IPS-18a (cell line): ENCODE data around the gene TP53I13.

Experiments used
- H3K27ac ChIP-seq: one replicate; pipeline ENCODE4 v1.5.1; 2013; ENCODE audit warnings: low read length
- H3K27me3 ChIP-seq: one replicate; pipeline ENCODE4 v1.6.1; 2013; ENCODE audit warnings: mild to moderate bottlenecking, low read length; ENCODE audit not compliant: control insufficient read depth, insufficient read depth
- H3K36me3 ChIP-seq: one replicate; pipeline ENCODE4 v1.6.1; 2013; ENCODE audit warnings: low read depth, low read length; ENCODE audit not compliant: control insufficient read depth
- H3K4me1 ChIP-seq: one replicate; pipeline ENCODE4 v1.6.1; 2013; ENCODE audit warnings: low read depth, low read length; ENCODE audit not compliant: control insufficient read depth
- H3K4me3 ChIP-seq: one replicate; pipeline ENCODE4 v1.5.1; 2013; ENCODE audit warnings: low read length
- H3K9ac ChIP-seq: one replicate; pipeline ENCODE4 v1.6.1; 2013; ENCODE audit warnings: mild to moderate bottlenecking, low read length, moderate library complexity
- H3K9me3 ChIP-seq: one replicate; pipeline ENCODE4 v1.6.1; 2013; ENCODE audit warnings: low read depth, low read length; ENCODE audit not compliant: control insufficient read depth

The TP53I13 gene

DNA sequence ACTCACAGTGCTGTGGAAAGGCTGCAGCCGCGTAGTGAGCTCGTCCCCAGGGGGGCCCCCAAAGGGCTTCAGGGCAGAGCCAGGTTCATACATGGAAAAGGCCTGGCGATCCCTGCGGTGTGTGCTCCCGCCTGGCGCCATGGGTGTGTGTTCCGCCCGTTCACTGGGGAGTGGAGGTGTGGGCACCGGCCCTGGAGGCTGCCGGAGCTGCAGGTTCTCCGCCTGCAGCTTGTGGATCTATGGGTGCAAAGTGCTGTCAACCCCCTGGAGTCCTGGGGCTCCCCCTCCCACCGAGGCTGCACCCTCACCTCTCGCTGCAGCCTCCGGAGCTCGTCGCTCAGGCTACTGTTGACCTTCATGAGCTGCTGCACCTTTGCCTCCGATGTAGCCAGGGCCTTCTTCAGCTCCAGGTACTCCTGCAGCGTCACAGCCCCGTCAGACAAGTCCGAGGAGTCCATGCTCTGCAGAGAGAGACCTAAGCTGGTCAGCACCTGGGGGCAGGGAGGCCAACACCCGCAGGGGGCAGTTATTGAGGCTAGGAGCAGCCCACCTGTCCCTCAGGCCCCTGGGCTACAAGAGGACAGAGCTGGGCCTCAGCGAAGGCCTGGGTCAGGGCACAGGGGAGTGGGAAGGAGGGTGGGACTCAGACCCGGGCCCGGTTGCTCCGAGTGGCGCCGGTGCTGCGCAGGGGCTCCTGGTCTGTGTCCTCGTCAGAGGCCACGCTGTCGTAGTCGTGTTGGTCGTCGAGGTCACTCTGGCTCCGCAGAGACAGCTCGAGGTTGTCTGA, 7.9 kb downstream of the TP53I13 start:
- Histone ChIP-seq H3K36me3 (peaks cover 22% of the 10 kb centered on the region), H3K4me3 (no peak overlapping the region), H3K27me3 (peaks cover 10% of the 10 kb centered on the region), H3K27ac (no peak overlapping the region), H3K9me3 (no peaks in the 10 kb centered on the region), H3K4me1 (no peaks in the 10 kb centered on the region), H3K9ac (no peak overlapping the region)

DNA sequence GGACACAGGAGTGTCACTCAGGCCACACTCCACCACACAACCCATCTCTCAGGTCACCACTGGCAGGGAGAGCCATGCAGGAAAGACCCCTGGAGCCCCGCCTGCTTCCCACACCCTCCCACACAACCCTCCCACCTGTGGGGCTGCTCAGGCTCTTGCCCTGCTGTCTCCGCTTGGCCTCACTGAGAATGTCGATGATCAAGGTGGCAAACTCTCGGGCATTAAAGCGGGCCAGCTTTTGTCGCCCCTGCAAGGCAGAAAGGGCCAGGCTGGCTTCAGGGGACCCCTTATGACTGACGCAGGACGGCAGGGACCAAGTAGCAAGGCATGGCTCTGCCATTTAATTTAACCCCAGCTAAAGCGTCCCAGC, 8.5 kb downstream of the TP53I13 start:
- H3K36me3 ChIP-seq: peaks cover 22% of the 10 kb centered on the region

GRCh38 chr17:29577385-29578211, 9.1 kb downstream of the TP53I13 start:
- Histone ChIP-seq H3K9me3 (no peaks in the 10 kb centered on the region), H3K9ac (no peak overlapping the region), H3K27ac (no peak overlapping the region), H3K27me3 (no peaks in the 10 kb centered on the region), H3K36me3 (peaks cover 26% of the 10 kb centered on the region), H3K4me1 (no peaks in the 10 kb centered on the region), H3K4me3 (no peak overlapping the region)

More for the DNA sequence above, 8.5 kb downstream of the TP53I13 start:
- Histone ChIP-seq H3K27ac (no peak overlapping the region), H3K27me3 (peaks cover 4% of the 10 kb centered on the region), H3K4me3 (no peak overlapping the region), H3K9me3 (no peaks in the 10 kb centered on the region), H3K9ac (no peak overlapping the region), H3K4me1 (no peaks in the 10 kb centered on the region)

- Histone ChIP-seq H3K36me3 (peaks cover 26% of the 10 kb centered on the region), H3K9ac (no peak overlapping the region), H3K4me1 (no peaks in the 10 kb centered on the region), H3K27me3 (no peaks in the 10 kb centered on the region), H3K27ac (no peak overlapping the region), H3K9me3 (no peaks in the 10 kb centered on the region), H3K4me3 (no peak overlapping the region)
Measured at GRCh38 chr17:29578626-29579485, 10.4 kb downstream of the TP53I13 start.

GRCh38 chr17:29579866-29580771, 11.6 kb downstream of the TP53I13 start:
- H3K36me3 ChIP-seq: peaks cover 26% of the 10 kb centered on the region
- H3K27ac ChIP-seq: no peak overlapping the region
- H3K4me3 ChIP-seq: no peak overlapping the region
- no peak overlapping the region for H3K9ac ChIP-seq
- peaks cover 11% of the 10 kb centered on the region for H3K4me1 ChIP-seq
- no peaks in the 10 kb centered on the region for H3K27me3 ChIP-seq
- no peaks in the 10 kb centered on the region for H3K9me3 ChIP-seq

- Histone ChIP-seq H3K36me3 (peaks cover 18% of the 10 kb centered on the region), H3K27ac (no peak overlapping the region), H3K4me3 (no peak overlapping the region), H3K9ac (no peak overlapping the region), H3K9me3 (no peaks in the 10 kb centered on the region), H3K4me1 (peaks cover 16% of the 10 kb centered on the region), H3K27me3 (no peaks in the 10 kb centered on the region)
Measured at GRCh38 chr17:29581583-29582253, 13.2 kb downstream of the TP53I13 start.

- peaks cover 15% of the 10 kb centered on the region for H3K36me3 ChIP-seq
- no peaks in the 10 kb centered on the region for H3K9me3 ChIP-seq
- peaks cover 16% of the 10 kb centered on the region for H3K4me1 ChIP-seq
- no peak overlapping the region for H3K27ac ChIP-seq
- no peak overlapping the region for H3K9ac ChIP-seq
- H3K4me3 ChIP-seq: no peak overlapping the region
- H3K27me3 ChIP-seq: no peaks in the 10 kb centered on the region
Measured at GRCh38 chr17:29582254-29582765, 13.8 kb downstream of the TP53I13 start.

GRCh38 chr17:29582772-29583171, 14.3 kb downstream of the TP53I13 start:
- Histone ChIP-seq H3K4me1 (peaks cover 17% of the 10 kb centered on the region), H3K9ac (no peak overlapping the region), H3K9me3 (no peaks in the 10 kb centered on the region), H3K27me3 (no peaks in the 10 kb centered on the region), H3K4me3 (no peak overlapping the region), H3K36me3 (peaks cover 10% of the 10 kb centered on the region), H3K27ac (no peak overlapping the region)

DNA sequence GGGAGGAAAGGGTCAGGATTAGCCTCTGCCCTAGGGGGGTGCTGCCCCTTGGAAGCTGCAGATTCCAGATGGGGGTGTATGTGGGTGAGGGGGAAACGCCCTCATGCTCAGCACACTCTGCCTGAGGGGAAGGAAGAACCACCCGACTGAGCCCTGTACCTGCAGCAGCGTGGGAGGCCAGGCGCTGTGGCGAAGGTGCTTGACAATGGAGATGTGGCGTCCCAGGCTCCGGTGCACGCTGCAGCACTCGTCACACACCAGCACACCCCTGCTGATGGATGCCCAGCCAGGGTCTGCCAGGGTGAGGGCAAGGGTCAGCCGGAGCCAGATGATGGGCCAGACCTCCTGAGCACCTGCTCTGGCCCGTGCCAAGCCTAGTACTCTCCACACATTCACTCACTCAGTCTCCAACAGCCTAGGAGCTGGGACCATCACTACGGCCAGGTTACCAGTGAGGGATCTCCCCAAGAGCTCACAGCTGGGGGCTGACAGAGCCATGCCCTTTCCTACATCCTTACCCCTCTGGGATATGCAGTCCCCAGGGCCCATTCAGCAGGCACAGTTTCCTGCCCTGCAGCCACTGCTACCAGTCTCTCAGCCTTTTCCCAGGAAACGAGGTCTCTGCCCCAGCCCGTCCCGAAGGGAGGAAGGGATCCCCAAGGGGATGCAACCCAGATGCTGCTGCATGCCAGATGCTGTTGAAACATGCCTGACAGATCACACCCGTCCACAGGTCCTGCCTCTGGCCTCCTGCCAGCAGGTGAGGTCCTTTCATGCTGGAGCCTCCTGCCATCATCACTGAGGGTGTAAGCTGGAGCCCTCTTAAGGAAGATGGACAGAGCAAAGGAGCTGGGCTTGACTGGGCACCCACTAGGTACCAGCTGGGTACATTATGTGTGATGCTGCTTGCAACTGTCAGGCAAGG, 15.1 kb downstream of the TP53I13 start:
- no peak overlapping the region for H3K27ac ChIP-seq
- no peaks in the 10 kb centered on the region for H3K27me3 ChIP-seq
- H3K9me3 ChIP-seq: no peaks in the 10 kb centered on the region
- H3K4me1 ChIP-seq: peaks cover 25% of the 10 kb centered on the region
- peaks cover 9% of the 10 kb centered on the region for H3K36me3 ChIP-seq
- H3K9ac ChIP-seq: no peak overlapping the region
- no peak overlapping the region for H3K4me3 ChIP-seq
